GM19240 (cell line): Measurements from ENCODE around the gene TBC1D2B.
"Not testable (repeated sequence)": the region's sequence is repeated elsewhere in the genome, so short reads cannot be mapped to it uniquely, and the experiment has no call there.

Experiments
- DNase-seq: peaks from one replicate; pipeline ENCODE4 v3.0.0; 2011; ENCODE audit warnings: low spot score; ENCODE audit not compliant: insufficient read length

TBC1D2B gene

DNA sequence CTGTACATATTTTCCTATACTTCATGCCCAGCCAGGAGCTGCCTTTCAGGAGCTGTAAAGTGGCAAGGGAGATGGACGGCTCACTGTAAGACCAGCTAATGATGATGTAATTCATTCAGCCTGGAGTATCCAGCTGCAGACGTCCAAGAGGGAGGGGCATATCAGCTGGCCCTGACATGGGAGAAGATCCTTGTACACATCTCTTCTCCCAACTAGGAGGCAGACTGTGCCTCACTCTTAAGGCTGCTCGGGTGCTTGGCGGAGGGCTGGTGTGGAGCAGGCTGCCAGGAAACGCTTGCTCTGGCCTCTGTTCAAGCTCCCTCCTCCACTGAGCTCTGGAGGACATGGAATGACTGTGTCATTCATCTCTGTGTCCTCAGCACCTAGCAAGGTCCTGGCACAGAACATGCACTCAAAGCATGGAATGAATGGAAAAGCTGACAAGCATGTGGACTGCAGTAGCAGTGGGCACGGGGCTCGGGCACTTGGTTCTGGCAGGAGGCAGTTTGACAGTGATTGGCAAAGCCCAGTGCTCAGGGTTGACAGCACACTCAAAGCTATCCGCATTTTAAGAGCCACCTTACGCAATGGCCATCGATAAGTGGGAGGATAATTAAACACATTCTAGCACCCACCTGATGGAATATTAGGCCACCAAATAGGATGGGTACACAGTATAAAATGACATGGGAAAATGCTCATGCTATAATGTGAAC is 72.4 kb downstream of the TBC1D2B start:
- no peak for DNase-seq

DNA sequence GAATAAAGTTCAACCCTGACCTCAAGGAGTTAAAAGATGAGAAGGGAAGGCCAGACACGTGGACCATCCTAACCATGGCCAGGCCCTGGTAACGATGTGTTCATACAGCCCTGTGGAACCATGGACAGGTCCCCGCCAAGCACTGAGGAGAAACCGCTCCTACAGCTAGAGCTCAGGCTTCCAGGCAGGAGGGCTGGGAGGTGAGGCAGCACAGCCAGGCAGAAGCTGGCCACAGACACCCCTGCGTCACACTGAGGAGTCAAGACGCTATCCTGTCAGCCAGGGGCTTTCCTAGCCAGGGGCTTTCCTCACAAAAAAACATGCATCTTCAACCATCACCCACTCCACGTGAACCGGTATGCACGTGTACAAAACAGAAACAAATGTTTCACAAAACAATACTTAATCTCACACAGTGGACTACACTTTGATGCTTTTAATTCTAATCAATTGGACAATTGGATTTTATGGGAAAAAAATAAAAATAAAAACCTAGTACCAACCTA is 73.2 kb downstream of the TBC1D2B start:
- DNase-seq = peak; percentile 58

DNA sequence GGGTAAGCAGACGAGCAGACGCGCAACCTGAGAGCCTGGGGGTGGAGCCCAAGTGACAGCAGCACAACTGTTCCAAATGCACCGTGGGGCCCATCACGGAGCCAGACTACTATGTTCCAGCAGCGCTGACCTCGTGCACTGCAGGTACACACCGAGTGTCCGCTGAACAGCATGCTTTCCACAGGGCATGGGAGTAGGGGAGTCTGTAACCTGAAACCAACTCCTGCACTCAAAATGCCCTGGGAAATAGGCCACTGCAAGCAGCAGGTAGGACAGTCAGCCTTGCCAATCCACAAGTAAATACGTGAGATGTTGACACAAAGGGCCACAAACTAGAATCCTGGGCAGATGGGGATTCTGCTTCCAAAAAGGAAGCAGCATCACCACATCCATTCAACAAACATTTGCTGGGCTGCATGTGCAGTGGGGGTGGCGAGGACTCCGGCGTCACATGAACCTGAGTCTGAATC is 73.9 kb downstream of the TBC1D2B start:
- no peak for DNase-seq

DNA sequence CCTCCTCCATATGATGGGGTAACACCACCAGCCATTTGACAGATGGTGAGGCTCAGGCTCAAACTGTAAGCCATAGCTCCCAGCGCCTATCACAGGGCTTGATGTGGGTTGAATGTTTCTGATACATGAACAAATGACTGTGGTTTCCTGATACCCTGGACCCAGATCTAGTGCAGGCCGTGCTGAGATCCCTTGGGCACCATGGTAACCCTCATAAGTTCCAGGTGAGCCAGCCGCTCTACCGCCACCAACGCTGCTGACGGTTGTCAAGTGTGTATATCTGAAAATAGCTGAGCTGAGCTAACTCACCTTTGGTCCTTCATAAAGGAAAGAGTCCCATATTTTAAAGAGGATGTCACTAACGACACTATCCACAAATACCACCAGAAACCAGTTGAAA is 74.5 kb downstream of the TBC1D2B start:
- DNase-seq = no peak

DNA sequence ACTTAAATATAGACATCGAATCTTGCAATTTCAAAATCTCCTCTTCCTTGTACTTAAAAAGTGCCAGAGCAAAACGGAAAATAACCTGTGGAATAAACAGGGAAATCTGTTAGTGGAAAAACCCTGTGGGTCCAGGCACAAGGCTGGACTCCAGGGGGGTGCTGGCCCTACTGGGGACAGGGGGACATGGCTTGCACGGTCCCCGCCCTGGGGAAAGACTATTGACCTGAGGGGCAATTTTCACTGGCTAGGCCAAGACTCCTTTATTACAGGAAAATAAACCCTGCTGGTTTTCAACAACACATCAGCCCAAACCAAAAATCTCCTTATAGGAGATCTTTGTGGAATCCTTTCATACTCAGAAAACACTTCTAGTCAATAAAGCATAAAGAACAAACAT is 75.9 kb downstream of the TBC1D2B start:
- no peak for DNase-seq

DNA sequence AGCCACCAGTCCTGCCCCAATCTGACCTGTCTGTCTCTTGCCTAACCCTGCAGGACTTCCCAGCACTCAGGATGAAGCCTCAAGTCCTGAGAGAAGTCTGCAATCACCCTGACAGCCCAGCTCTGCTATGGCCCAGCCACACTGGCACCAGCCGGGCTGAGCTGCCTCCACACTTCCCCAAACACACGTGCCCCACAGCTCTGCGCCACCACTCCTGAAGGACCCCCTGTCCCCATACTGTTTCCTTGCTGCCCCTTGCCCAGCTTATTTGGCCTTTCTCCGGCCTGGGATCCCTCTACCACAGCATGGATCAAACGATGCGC is 76.6 kb downstream of the TBC1D2B start:
- DNase-seq = no peak

DNA sequence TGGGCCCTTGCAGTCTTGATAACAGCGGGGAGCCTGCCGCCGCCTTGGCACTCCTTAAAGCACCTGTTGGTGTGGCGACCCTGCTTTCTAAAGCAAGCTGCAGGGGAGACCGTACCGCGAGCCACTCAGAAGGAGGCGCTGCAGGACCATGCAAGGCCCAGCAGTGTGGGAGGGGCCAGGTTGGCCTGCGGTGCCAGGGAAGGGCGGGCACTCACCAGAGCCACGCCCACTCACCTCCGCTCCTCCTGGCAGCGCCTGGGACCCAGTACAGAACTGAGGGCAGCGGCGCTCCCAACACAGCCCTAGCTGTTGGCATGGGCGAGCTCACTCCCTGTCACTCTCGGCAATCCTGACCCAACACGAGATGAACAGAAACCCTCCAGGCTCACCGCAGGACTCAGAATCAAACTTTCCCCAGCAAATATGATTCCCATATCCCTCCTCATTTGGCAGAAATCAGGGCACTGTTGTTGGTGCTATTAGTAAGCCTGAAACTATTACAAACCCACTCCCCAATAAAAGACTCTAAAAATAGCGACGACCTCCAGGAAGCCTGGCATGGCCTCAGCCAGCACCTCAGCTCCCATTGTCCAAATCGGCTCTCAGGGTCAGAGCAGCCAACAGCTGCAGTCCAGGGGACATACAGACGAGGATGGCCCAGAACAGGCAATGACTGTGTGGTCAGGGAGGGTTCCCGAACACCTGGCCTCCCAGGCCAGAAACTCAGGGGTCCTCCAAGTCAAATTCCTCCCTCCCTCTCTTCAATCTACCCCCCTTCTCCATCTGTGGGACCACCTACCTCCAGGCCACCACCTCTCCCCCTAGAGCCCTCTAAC is 77.2 kb downstream of the TBC1D2B start:
- peak; percentile 67 for DNase-seq

DNA sequence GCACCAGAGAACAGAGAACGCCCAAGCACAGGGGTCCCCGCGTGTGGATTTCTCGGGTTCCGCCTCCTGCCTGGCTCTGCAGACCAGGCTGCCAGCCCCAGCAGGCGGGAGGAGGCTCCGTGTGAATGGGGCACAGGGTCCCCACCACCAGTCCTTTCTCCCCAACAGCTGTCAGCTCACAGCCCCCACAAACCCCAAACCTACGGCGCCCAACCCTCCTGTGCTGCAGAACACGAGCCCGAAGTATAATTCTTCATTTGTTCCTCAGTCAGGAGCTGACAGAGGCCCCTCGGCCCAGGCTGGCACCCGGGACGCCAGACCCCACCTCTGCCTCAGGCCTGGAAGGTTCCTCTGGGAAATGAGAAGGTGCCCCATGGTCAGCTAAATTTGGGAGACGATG is 78.0 kb downstream of the TBC1D2B start:
- no peak for DNase-seq

DNA sequence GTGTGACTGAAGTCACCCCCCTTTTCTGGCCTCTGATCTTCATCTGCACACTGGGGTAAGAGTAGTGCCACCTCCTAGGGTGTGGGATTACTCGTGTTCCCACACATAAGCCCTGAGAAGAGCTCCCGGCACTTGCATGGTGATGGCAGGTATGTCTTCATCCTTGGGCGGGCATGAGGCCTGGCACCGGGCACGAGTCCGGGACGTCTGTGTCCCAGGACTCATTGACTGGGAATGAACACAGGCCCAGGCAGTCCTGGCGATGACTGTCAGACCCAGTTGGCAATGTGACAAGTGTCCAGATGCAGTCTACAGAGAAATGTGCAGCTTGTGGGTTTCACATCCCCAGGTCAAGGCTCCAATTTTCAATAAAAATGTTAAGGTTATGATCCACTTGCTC is 78.9 kb downstream of the TBC1D2B start:
- no peak for DNase-seq

DNA sequence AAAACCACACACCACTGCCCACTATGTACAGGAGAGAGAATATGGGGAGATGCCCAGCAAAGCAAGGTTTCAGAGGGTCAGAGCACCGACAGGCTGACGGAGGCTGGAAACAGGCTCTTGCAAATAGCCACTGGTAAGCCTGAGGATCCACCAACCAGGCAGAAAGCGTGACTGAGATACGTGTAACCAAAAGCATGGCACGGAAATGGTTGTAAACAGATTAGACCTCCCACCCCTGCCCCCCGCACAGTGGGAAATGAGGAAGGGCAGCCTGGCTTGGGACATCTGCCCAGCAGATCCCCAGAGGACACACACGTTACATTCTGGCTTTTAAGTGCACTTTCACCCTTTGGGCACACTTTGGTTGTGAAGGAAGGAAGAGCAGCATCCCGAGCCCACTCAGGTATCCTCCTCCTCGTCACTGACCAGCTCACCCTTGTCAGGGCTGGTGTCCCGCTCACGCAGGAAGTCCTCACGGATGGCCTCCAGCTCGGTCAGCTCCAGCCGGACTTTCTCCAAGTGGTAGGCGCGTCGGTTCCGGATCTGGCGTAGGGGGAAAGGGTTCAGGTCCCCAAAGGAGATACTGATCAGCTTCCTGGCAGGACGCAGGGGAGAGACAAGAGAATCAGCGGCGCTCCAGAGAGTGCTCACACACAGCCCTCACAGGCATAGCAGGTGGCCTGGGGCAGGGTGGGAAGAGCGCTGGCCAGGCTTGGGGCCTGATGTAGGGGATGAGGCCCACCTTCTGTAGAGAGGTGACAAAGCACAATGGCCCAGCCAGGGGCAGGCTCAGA is 79.6 kb downstream of the TBC1D2B start:
- not testable (repeated sequence) for DNase-seq

DNA sequence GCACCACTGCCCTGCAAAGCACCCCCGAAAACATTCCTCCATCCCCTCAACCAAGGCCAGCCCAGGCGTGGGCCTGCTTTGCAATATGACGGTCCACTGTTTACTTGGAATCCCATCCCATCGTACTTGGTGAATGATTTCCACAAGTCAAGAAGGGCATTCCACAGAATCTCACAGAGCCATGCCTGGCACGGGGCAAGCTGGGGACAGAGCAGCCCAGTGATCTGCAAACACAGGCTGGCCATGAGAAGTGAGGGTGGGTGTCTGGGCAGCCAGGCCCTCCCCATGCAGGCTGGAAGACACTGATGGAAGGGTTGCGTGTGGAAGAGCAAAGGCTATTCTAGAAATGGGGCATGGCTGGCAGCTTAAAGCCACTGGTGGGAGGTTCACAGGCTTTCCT is 80.3 kb downstream of the TBC1D2B start:
- not testable (repeated sequence) for DNase-seq

DNA sequence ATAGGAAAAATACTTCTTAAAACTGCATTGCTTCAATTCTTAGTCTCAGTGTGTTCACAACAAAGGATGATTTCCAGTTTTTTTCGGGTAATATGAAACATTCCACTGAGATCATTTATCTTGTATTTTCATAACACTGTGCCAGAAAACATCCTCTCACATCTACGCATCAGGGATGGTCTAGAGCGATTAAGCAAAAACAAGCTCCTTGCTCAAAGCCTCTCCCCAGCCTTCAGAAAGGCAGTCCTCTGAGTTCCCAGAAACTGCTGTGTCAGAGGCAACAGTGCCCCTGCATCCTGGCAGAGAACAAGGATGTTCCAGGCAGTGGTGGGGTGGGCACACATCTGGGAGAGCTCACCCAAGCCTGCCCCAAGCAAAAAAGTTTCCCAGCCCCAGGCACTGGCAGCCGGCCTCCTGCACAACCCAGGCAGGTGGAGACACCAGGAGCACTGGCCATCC is 80.8 kb downstream of the TBC1D2B start:
- not testable (repeated sequence) for DNase-seq

DNA sequence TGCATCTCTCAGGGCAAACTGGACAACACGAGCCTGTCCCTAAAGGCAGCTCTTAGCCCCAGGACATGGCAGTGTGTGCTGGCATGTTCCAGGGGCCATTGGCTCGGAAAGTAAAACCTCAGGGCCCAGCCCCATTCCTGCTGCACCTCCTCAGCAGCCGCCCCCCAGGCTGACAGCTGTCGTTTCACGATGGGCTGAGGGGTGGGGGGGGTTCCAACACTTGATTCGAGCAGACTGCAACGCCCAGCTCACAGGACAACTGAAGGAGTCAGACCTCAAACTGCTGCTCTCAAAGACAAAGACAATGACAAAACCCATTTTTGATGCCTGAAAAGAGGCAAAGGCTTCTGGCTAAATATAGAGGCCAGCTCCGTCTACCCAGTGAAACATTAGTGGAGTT is 81.3 kb downstream of the TBC1D2B start:
- not testable (repeated sequence) for DNase-seq

DNA sequence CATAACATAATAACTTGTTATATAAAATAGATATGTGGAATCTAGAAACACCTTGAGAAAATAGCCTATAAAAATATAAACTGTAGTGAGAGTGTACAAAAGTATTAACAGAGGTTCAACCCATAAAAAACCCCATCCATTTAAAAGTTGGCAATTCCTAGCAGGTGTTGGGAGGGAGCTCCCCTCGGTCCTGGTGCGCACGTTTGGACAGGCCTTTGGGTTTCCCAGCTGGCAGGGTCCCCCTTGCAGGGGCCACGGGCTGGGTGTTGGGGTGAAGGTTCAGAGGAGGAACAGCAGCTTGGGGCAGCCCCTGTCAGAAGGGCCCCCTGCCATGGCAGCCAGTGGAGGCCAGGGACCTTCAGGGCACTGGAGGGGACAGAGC is 82.0 kb downstream of the TBC1D2B start:
- DNase-seq = not testable (repeated sequence)

DNA sequence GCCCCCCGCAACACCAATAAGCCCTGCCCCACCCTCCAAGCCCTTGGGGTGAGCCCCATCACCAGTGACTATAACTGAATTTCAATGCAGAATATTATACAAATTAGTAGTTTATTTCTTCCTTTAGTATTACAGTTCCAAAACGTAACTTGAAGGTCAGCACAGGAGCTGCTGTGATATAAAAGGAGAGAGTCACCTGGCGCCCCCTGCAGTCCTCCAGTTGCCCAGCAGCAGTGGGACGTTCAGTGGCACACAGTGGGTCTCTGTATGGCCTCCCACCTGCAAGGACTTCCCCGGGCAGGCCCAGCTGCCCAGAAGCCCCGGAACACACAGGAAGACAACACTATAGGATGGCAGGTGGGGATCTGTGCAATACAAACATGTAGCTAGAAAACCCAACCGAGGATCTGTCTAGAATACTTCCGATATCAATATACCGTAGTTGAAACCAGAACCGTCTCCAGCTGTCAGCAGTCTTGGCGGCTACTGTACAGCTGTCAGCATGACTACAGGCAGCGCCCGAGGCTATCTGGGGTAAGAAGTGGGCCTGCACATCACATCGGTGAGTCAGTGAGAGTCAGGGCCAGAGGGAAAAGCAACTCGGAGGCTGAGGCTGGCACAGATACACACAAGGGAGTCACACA is 82.5 kb downstream of the TBC1D2B start:
- not testable (repeated sequence) for DNase-seq

DNA sequence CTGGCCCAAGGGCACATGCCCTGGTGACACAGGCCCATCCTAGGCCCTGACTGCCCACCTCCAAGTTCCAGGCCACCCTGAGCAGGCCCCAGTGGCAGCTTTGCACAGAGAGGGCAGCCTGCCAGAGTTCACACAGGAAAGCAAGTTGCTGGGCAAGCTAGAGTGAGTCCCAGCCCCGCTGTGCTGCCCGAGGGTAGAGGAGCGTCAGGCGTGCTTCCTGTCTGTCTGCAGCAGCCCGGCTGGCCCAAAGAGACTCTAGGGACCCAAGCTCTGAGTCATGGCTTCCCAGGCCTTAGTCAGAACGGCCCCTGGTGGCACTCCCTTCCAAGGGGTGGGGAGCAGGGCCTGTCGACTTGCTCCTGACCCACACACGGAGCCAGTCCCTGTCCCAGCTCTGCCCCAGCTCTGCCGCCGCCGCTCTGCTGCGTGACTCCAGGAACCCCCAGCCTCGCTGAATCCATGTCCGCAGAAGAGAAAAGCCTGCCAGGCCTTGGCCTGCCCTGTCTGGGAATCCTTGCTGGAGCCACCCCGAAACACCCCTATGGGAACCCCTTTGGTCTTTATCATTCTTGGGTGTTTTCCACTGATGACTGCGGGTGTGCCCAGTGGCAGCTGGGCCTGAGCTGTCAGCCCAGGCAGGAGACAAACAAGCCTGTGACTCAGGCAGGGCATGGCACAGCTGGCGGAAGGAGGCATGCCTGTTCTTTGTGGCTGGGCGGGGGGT is 83.4 kb downstream of the TBC1D2B start:
- not testable (repeated sequence) for DNase-seq

DNA sequence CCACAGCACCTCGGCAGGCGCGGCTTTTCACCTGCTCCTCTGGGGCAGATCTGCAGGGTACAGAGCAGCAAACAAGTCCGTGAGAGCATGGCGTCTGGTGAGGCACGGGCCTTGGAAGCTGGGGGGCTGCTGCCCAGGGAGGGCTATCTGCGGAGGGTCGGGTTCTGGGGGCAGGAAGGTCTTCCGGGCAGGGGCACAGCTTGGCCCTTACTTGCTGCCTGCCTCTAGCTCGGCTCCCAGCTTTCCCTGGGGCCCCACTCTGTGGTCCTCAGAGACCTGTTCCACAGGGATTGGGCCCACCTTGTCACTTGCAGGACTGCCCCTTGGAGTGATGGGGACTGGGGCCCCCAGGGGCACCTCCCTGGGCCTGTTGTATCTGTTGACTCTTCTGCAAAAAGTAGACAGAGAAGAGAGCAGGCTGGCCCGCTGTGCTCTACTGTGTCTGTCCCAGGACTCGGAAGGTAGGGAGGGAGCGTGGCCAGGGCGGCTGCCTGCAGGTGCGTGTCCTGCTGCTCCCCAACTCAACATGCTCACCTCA is 84.1 kb downstream of the TBC1D2B start:
- DNase-seq = no peak

DNA sequence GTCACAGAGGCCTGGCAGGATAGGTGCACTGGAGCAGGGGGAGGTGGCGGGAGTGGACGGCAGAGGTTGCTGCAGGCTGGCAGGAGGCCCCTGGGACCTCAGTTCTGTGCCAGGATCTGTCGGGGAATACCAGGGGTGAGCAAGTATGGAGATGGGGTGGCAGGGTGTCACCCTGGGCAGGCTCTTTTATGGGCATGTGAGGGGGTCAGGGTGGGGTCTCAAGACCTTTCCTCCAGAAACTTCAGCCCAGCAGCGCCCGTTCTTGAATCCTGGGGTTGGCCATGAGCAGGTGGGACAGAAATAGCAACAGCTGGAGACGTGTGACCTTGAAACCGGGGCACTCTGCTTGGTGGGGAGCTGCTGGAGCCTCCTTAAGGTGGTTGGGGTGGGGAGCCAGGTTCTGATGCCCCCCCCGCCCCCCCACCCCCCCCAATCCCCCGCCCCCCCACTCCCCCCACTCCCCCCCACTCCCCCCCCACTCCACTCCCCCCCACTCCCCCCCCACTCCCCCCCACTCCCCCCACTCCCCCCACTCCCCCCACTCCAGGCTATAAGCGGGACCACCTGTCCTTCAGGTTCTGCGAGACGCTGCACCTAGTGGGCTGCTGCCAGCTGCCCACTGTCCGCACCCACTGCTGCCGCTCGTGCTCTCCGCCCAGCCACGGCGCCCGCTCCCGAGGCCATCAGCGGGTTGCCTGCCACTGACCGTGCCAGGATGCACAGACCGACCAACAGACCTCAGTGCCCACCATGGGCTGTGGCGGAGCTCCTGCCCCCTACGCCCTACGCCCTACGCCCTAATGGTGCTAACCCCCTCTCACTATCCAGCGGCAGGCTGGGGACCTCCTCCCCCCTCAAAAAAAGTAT is 84.9 kb downstream of the TBC1D2B start:
- no peak for DNase-seq

DNA sequence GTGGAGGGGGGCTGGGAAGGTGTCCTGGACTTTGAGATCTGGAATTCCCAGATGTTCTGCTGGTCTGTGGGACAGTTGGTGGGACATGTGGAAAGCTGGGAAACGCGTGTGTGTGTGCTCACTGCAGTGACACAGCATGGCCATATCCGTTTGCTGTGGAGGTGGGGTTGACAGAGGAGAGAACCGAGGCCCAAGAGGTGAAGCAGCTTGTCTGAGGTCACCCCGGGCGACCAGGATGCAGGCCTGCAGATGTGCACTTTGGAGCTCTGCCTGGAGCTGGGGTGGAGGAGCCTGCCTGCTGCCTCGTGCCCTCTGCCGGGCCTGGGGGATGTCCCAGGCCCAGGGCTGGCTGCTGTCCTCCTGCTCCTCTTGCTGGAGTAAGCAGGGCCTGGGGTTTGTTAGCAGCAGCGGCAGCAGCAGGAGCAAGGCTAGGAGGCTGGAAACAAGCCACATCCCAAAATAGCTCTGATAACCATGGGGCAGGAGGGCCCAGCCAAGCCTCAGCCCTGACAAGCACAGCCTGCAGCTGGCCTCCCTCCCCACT is 85.8 kb downstream of the TBC1D2B start:
- not testable (repeated sequence) for DNase-seq
